A549 (cell line): Measurements from ENCODE around the gene PCDHB12.
A peak's percentile ranks its signal among the peaks of the same experiment; 100 is the strongest.

Experiments
- ESRRA ChIP-seq: fragments of 150-350 bp; IDR thresholded peaks from 2 replicates; pipeline ENCODE4 v1.6.1; 2014; ENCODE audit warnings: mild to moderate bottlenecking, low read length, borderline replicate concordance
- POLR2AphosphoS2 ChIP-seq: conservative IDR thresholded peaks from 2 replicates; pipeline ENCODE4 v1.6.1; 2012; ENCODE audit warnings: low read length, improper control_type of control experiment, inconsistent platforms
- RAD21 ChIP-seq, 2 experiments: fragments of >200 bp in 1 of 2; sonication (Bioruptor Twin) in 1 of 2; formaldehyde crosslinking in 1 of 2; IDR thresholded peaks in 1 of 2; conservative IDR thresholded peaks in 1 of 2; 2 replicates in 1 of 2; 3 replicates in 1 of 2; pipeline ENCODE4 v1.6.1; 2012 to 2018; ENCODE audit warnings: inconsistent platforms in 1 of 2
- TF ChIP-seq, protein P1 (sequence below): fragments of >200 bp; sonication (Bioruptor Twin); formaldehyde crosslinking; IDR thresholded peaks from 3 replicates; pipeline ENCODE4 v1.5.1; 2016

DNA sequence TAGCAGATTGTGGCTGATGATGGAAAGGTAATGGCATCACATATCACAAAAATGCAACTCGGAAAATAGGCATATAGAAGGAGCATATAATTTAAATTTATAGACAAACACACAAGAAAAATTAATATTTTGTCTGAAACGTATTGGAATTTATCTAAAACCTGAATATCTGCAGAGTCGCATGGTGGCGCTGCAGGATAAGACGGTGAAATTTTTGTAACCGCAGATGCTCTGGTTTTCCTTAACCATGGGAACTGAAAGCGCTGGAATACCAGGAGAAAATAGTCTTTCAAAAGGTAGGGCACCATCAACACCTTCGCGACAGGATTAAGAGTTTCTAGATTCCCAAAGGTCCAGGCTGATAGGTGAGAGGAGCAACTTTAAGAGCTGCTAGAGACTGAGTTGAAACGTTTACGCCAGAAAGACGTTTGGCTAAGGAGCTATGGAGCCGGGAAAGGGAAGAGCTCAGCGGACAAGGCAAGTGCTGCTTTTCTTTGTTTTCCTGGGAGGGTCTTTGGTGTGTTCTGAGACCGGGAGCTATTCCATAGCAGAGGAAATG lies 25.7 kb downstream of the PCDHB12 start:
- TF ChIP-seq ESRRA: no peak
- TF ChIP-seq, protein P1, sequence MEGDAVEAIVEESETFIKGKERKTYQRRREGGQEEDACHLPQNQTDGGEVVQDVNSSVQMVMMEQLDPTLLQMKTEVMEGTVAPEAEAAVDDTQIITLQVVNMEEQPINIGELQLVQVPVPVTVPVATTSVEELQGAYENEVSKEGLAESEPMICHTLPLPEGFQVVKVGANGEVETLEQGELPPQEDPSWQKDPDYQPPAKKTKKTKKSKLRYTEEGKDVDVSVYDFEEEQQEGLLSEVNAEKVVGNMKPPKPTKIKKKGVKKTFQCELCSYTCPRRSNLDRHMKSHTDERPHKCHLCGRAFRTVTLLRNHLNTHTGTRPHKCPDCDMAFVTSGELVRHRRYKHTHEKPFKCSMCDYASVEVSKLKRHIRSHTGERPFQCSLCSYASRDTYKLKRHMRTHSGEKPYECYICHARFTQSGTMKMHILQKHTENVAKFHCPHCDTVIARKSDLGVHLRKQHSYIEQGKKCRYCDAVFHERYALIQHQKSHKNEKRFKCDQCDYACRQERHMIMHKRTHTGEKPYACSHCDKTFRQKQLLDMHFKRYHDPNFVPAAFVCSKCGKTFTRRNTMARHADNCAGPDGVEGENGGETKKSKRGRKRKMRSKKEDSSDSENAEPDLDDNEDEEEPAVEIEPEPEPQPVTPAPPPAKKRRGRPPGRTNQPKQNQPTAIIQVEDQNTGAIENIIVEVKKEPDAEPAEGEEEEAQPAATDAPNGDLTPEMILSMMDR: no peak
- no peak for TF ChIP-seq POLR2AphosphoS2
- TF ChIP-seq RAD21 (conservative IDR thresholded peaks at IDR 0.05 in 1 of 2, IDR thresholded peaks at IDR 0.05 in 1 of 2): peak in 1 of 2 experiments; percentile 26; a peak in 1 of 5 replicates
